Eye (tissue), 1 donor: ENCODE data around the gene SPAG6.

ENCODE experiments used
- DNase-seq: peaks from one replicate; pipeline ENCODE4 v3.0.0-alpha.2; 2015

The SPAG6 gene

GRCh38 chr10:22464966-22465629 is 119.8 kb downstream of the SPAG6 start:
- peak; percentile 45 for DNase-seq

GRCh38 chr10:22466763-22467334 is 121.6 kb downstream of the SPAG6 start:
- DNase-seq = no peak
